ENCODE results near the gene KIF4A. TPM values are rescaled to one million over a fixed set of nuclear protein-coding genes. Genes with fewer than 3 reads are reported as not detected.

The KIF4A gene
- total and polyA plus RNA-seq, 10 donors: 0.41 to 6.0 (median 2.3) TPM

DNA sequence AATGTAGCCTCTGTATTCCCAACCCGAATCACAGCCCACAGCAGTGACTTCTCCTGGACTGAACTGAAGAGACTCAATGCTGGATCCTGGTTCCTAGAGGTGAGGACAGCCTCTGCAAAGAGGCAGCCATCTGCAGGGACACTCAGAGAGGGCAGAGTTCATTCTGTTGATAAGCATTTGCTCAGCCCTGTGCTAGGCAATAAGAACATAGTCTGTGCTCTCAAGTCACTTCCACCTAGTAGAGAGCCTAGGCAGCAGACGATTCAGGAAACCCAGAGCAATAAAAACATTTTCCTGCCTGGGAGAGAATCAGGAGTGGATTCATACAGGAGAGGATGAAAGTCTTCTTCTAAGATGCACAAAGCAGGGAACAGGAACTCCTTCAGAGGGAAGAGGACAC is 137.5 kb downstream of the KIF4A start:
- H3K27ac ChIP-seq: no peak overlapping the region
- H3K36me3 ChIP-seq: no peaks in the 10 kb centered on the region
- 26 to 62% (median 48%) methylated on average over 1 to 2 of the region's 2 CpGs for WGBS, 5 donors
- H3K4me3 ChIP-seq: no peak overlapping the region
- no peaks in the 10 kb centered on the region for H3K4me1 ChIP-seq
- DNase-seq: no peak
- TF ChIP-seq, protein P1, sequence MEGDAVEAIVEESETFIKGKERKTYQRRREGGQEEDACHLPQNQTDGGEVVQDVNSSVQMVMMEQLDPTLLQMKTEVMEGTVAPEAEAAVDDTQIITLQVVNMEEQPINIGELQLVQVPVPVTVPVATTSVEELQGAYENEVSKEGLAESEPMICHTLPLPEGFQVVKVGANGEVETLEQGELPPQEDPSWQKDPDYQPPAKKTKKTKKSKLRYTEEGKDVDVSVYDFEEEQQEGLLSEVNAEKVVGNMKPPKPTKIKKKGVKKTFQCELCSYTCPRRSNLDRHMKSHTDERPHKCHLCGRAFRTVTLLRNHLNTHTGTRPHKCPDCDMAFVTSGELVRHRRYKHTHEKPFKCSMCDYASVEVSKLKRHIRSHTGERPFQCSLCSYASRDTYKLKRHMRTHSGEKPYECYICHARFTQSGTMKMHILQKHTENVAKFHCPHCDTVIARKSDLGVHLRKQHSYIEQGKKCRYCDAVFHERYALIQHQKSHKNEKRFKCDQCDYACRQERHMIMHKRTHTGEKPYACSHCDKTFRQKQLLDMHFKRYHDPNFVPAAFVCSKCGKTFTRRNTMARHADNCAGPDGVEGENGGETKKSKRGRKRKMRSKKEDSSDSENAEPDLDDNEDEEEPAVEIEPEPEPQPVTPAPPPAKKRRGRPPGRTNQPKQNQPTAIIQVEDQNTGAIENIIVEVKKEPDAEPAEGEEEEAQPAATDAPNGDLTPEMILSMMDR (IDR thresholded peaks at IDR 0.05 in 8 of 11, conservative IDR thresholded peaks at IDR 0.05 in 3 of 11): no peak
- TF ChIP-seq POLR2A (IDR thresholded peaks at IDR 0.05) (no peak), POLR2AphosphoS5 (IDR thresholded peaks at IDR 0.05) (no peak)
- no peaks in the 10 kb centered on the region for H3K9me3 ChIP-seq
- intact Hi-C loops (cut with DNase I; ENCODE audit: low total_unique reads): no loop called here
- peaks cover 0 to 8% (median 0%) of the 10 kb centered on the region in 7 donors for H3K27me3 ChIP-seq (replicated peaks in 1 of 7)

DNA sequence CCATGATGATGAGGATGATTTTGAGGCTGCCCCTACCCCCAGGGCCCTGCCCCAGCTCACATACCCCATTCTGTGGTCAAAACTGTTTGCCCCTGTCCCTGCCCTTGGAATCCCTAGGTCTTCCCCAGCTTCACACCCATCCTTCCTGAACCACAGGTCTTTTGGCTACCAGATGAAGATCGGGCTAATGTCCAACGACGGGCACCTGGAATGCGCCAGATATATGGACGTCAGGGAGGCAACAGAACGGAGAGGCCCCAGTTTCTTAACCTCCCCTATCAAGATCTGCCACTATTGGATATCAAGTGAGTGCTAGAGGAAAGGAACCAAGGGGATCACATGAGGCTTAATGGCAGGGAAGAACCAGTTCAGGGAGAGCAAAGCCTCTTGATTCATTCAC is 139.9 kb downstream of the KIF4A start:
- Histone ChIP-seq H3K27me3 (replicated peaks in 1 of 7) (peaks cover 0 to 6% (median 0%) of the 10 kb centered on the region in 7 donors), H3K4me1 (peaks cover 0 to 11% (median 4%) of the 10 kb centered on the region in 6 donors), H3K27ac (no peak overlapping the region), H3K4me3 (no peak overlapping the region), H3K36me3 (no peaks in the 10 kb centered on the region), H3K9me3 (no peaks in the 10 kb centered on the region)
- TF ChIP-seq, protein P1 (IDR thresholded peaks at IDR 0.05 in 8 of 11, conservative IDR thresholded peaks at IDR 0.05 in 3 of 11): no peak
- 81 to 93% (median 87%) methylated on average over 5 to 6 of the region's 6 CpGs for WGBS, 5 donors
- intact Hi-C loops (cut with DNase I; ENCODE audit: low total_unique reads): loop anchor here (5.0 kb wide), 1 partner anchor 232 kb away; no protein-coding TSS in a partner anchor
- DNase-seq: no peak

DNA sequence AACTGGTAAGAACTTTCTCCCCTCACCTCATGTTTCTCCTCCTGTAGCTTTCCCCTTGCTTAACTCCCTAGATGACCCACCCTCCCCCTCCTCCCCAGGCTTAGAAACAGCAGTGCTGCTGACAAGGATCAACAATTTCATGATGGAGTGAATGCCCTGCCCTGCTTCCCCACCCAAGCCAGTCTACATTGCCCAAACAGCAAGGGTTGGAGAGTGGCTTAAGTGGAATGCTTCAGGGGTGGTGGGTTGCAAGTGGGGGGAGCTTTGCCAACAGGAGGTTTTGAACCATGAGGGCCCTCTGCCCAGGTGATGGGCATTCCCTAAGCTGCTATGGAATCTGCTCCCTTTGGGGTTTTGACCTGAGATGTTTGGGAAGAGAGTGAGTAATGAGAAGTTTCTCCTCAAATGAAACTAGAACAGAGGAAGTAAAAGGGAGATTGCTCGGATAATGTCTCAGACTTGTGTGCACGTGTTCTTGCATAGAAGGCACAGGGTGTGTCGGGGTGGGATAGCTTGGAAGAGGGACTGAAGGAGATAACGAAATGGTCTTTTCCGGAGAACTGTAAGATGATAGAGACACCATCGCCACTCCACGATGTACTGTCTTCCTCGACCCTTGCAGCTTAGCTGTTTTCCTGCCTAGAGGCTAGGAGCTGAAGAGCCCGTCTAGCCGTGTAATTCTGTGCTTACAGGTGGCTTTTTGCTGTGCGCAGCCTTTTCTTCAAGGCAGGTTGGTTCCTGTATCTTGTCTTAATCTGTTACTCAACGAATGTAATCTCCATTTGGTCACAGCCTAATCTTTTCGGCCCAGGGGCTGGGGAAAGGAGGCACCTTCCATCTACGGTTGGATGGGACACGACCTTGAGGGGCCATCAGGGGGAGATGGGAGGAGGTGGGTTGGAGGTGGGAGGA is 143.3 kb downstream of the KIF4A start:
- Histone ChIP-seq H3K27ac (peak overlapping the region in 5 of 8 donors; percentile 74 to 87 (median 81)), H3K27me3 (replicated peaks in 1 of 7) (peaks cover 0 to 24% (median 0%) of the 10 kb centered on the region in 7 donors), H3K4me1 (peaks cover 0 to 20% (median 9%) of the 10 kb centered on the region in 6 donors), H3K9me3 (no peaks in the 10 kb centered on the region), H3K4me3 (peak overlapping the region in 7 of 8 donors; percentile 47 to 80 (median 53)), H3K36me3 (no peaks in the 10 kb centered on the region)
- 52 to 71% (median 59%) methylated on average over 11 to 15 of the region's 15 CpGs for WGBS, 5 donors
- no peak for DNase-seq
- intact Hi-C loops (cut with DNase I; ENCODE audit: low total_unique reads): loop anchor here (5.0 kb wide), 1 partner anchor 236 kb away; no protein-coding TSS in a partner anchor
- TF ChIP-seq, protein P1 (IDR thresholded peaks at IDR 0.05 in 8 of 11, conservative IDR thresholded peaks at IDR 0.05 in 3 of 11): no peak
- TF ChIP-seq POLR2AphosphoS5 (IDR thresholded peaks at IDR 0.05): no peak

DNA sequence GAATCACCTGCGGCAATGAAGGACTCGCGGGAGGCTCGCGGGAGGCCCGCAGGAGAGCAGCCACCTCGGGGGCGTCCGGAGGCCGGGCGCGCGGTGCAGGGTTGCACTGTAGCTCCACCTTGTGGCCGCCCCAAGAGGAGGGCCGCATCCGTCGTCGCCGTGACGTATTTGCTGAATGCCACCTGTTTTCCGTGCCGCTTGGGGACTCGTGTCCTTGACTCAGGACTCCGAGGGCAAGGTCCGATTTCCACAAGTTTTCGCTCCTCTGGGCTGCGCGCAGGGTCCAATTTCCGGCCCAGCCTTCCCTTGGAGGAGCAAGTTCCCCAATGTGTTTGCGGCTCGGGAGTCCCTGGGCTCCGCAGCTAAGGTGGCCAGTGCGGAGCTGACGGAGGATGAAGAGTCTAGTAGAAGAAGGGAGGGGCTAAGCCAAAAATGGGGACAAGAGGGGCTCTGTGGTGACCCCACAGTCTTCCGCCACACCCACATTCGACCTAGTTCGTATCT is 144.0 kb downstream of the KIF4A start:
- H3K4me3 ChIP-seq: peak overlapping the region; percentile 47 to 80 (median 53)
- TF ChIP-seq POLR2A (IDR thresholded peaks at IDR 0.05) (no peak), POLR2AphosphoS5 (IDR thresholded peaks at IDR 0.05) (peak; percentile 48 to 70 (median 65))
- TF ChIP-seq, protein P1 (IDR thresholded peaks at IDR 0.05 in 8 of 11, conservative IDR thresholded peaks at IDR 0.05 in 3 of 11): peak; percentile 49 to 86 (median 76)
- no peaks in the 10 kb centered on the region for H3K36me3 ChIP-seq
- peak overlapping the region in 7 of 8 donors; percentile 67 to 87 (median 76) for H3K27ac ChIP-seq
- H3K9me3 ChIP-seq: no peaks in the 10 kb centered on the region
- DNase-seq: peak; percentile 93
- peaks cover 0 to 24% (median 0%) of the 10 kb centered on the region in 7 donors for H3K27me3 ChIP-seq (replicated peaks in 1 of 7)
- peaks cover 0 to 20% (median 9%) of the 10 kb centered on the region in 6 donors for H3K4me1 ChIP-seq
- intact Hi-C loops (cut with DNase I; ENCODE audit: low total_unique reads): loop anchor here (5.0 kb wide), 1 partner anchor 237 kb away; no protein-coding TSS in a partner anchor
- WGBS, 5 donors: 0 to 44% (median 2%) methylated on average over 6 to 37 of the region's 37 CpGs
